T-helper 2 cell treated with Interferon-gamma antibody and Interleukin-4, amounts not matched to agents 5 μg/mL and 100 μg/mL, for 36 hours (primary cell): Measurements from ENCODE around the gene AGAP6.
"Not testable (repeated sequence)": the region's sequence is repeated elsewhere in the genome, so short reads cannot be mapped to it uniquely, and the experiment has no call there.

ENCODE experiments used
- DNase-seq: peaks from one replicate; pipeline ENCODE4 v3.0.0; 2021; ENCODE audit warnings: low spot score
- H3K27ac Mint-ChIP-seq: one replicate; pipeline ENCODE4 v1.8.0; 2021; ENCODE audit warnings: mild to moderate bottlenecking, mixed read lengths
- H3K27me3 Mint-ChIP-seq: one replicate; pipeline ENCODE4 v1.8.0; 2021; ENCODE audit warnings: low read depth, mixed read lengths
- H3K36me3 Mint-ChIP-seq: one replicate; pipeline ENCODE4 v1.8.0; 2021; ENCODE audit warnings: low read depth, mixed read lengths
- H3K4me1 Mint-ChIP-seq: one replicate; pipeline ENCODE4 v1.8.0; 2021; ENCODE audit warnings: low read depth, mixed read lengths
- H3K4me3 Mint-ChIP-seq: one replicate; pipeline ENCODE4 v1.8.0; 2022; ENCODE audit warnings: mild to moderate bottlenecking, moderate library complexity, mixed read lengths
- H3K9me3 Mint-ChIP-seq: one replicate; pipeline ENCODE4 v1.8.0; 2021; ENCODE audit warnings: mixed read lengths

Gene AGAP6

GRCh38 chr10:49988376-49988775 lies at the start of gene AGAP6:
Gene AGAP6 (plus strand): TSS chr10:49988406. CDS start chr10:49988716, 310 bp downstream.
- DNase-seq, H3K4me3 Mint-ChIP-seq, H3K27ac Mint-ChIP-seq, H3K4me1 Mint-ChIP-seq, H3K36me3 Mint-ChIP-seq, H3K27me3 Mint-ChIP-seq, H3K9me3 Mint-ChIP-seq: not testable (repeated sequence)

- H3K9me3 Mint-ChIP-seq, H3K27me3 Mint-ChIP-seq: not testable (repeated sequence)
- Mint-ChIP-seq H3K36me3 (peaks cover 13% of the 10 kb centered on the region), H3K4me1 (peaks cover 20% of the 10 kb centered on the region), H3K27ac (peak within 1 kb of the TSS; percentile 87), H3K4me3 (peak within 1 kb of the TSS; percentile 100)
- DNase-seq: peak; percentile 84
Observed at GRCh38 chr10:49941447-49942338, 46.5 kb upstream of the AGAP6 start, which contains the start of the genes PARG and TIMM23B. Gene PARG (minus strand): TSS chr10:49942027. CDS start chr10:49941725, 302 bp downstream. Gene TIMM23B (plus strand): TSS chr10:49942053. CDS start chr10:49942195, 142 bp downstream.

- DNase-seq, H3K27me3 Mint-ChIP-seq, H3K9me3 Mint-ChIP-seq: not testable (repeated sequence)
- Mint-ChIP-seq H3K36me3 (peaks cover 16% of the 10 kb centered on the region), H3K4me3 (peak overlapping the region; percentile 100), H3K27ac (peak overlapping the region; percentile 87), H3K4me1 (peaks cover 20% of the 10 kb centered on the region)
Observed at GRCh38 chr10:49942339-49942705, 45.9 kb upstream of the AGAP6 start.

GRCh38 chr10:49943607-49944006 lies 44.6 kb upstream of the AGAP6 start:
- not testable (repeated sequence) for H3K27me3 Mint-ChIP-seq, DNase-seq, H3K27ac Mint-ChIP-seq, H3K9me3 Mint-ChIP-seq
- Mint-ChIP-seq H3K4me3 (peak overlapping the region; percentile 100), H3K36me3 (peaks cover 20% of the 10 kb centered on the region), H3K4me1 (peaks cover 20% of the 10 kb centered on the region)

GRCh38 chr10:49948142-49948541 lies 40.1 kb upstream of the AGAP6 start:
- H3K27me3 Mint-ChIP-seq, H3K4me3 Mint-ChIP-seq, H3K4me1 Mint-ChIP-seq, H3K27ac Mint-ChIP-seq, DNase-seq, H3K9me3 Mint-ChIP-seq: not testable (repeated sequence)
- peaks cover 27% of the 10 kb centered on the region for H3K36me3 Mint-ChIP-seq

- H3K27me3 Mint-ChIP-seq, DNase-seq, H3K4me3 Mint-ChIP-seq, H3K9me3 Mint-ChIP-seq, H3K4me1 Mint-ChIP-seq, H3K27ac Mint-ChIP-seq: not testable (repeated sequence)
- H3K36me3 Mint-ChIP-seq: peaks cover 29% of the 10 kb centered on the region
Observed at GRCh38 chr10:49948737-49949136, 39.5 kb upstream of the AGAP6 start.

- H3K27me3 Mint-ChIP-seq, H3K4me3 Mint-ChIP-seq, H3K27ac Mint-ChIP-seq, DNase-seq, H3K4me1 Mint-ChIP-seq, H3K9me3 Mint-ChIP-seq: not testable (repeated sequence)
- peaks cover 26% of the 10 kb centered on the region for H3K36me3 Mint-ChIP-seq
Observed at GRCh38 chr10:49952006-49952405, 36.2 kb upstream of the AGAP6 start.

GRCh38 chr10:49953122-49953521 lies 35.1 kb upstream of the AGAP6 start:
- not testable (repeated sequence) for H3K27ac Mint-ChIP-seq, H3K4me1 Mint-ChIP-seq, DNase-seq, H3K4me3 Mint-ChIP-seq, H3K27me3 Mint-ChIP-seq, H3K9me3 Mint-ChIP-seq
- H3K36me3 Mint-ChIP-seq: peaks cover 28% of the 10 kb centered on the region

GRCh38 chr10:49970331-49970857 lies 17.8 kb upstream of the AGAP6 start:
- not testable (repeated sequence) for H3K27ac Mint-ChIP-seq, H3K4me1 Mint-ChIP-seq, DNase-seq, H3K36me3 Mint-ChIP-seq, H3K4me3 Mint-ChIP-seq, H3K27me3 Mint-ChIP-seq, H3K9me3 Mint-ChIP-seq

GRCh38 chr10:49971466-49971865 lies 16.7 kb upstream of the AGAP6 start:
- not testable (repeated sequence) for H3K4me1 Mint-ChIP-seq, DNase-seq, H3K27me3 Mint-ChIP-seq, H3K36me3 Mint-ChIP-seq, H3K9me3 Mint-ChIP-seq, H3K27ac Mint-ChIP-seq, H3K4me3 Mint-ChIP-seq

- not testable (repeated sequence) for H3K9me3 Mint-ChIP-seq, H3K4me1 Mint-ChIP-seq, H3K4me3 Mint-ChIP-seq, H3K36me3 Mint-ChIP-seq, H3K27me3 Mint-ChIP-seq, H3K27ac Mint-ChIP-seq, DNase-seq
Observed at GRCh38 chr10:49972094-49972493, 16.1 kb upstream of the AGAP6 start.

- not testable (repeated sequence) for H3K27ac Mint-ChIP-seq, H3K4me1 Mint-ChIP-seq, H3K27me3 Mint-ChIP-seq, H3K36me3 Mint-ChIP-seq, DNase-seq, H3K9me3 Mint-ChIP-seq, H3K4me3 Mint-ChIP-seq
Observed at GRCh38 chr10:49977756-49978155, 10.4 kb upstream of the AGAP6 start.

GRCh38 chr10:49987207-49987606 lies 999 bp upstream of the AGAP6 start:
- H3K27ac Mint-ChIP-seq, H3K9me3 Mint-ChIP-seq, H3K4me3 Mint-ChIP-seq, H3K27me3 Mint-ChIP-seq, DNase-seq, H3K4me1 Mint-ChIP-seq, H3K36me3 Mint-ChIP-seq: not testable (repeated sequence)

- not testable (repeated sequence) for H3K4me3 Mint-ChIP-seq, H3K27ac Mint-ChIP-seq, H3K4me1 Mint-ChIP-seq, H3K36me3 Mint-ChIP-seq, DNase-seq, H3K9me3 Mint-ChIP-seq, H3K27me3 Mint-ChIP-seq
Observed at GRCh38 chr10:49995321-49995720, 7.1 kb downstream of the AGAP6 start.
